Measurements from ENCODE around the gene MTF2.

Gene MTF2

DNA sequence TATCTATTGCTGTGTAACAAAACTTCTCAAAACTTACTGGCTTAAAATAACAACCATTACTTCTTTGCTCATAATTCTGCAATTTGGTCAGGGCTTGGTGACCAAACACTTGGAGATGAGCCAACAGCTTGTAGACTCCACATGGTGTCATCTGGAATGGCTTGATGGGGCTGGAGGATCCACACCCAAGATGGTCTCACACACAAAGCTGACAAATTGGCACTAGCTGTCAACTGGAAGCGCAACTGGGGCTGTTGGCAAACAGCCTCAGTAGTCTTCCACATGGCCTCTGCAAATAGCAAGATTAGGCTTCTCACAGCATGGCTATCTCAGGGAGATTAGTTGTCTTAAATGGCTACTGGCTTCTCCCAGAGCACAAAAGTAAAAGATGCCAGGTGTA is 27.1 kb upstream of the MTF2 start:
- H3K4me3 ChIP-seq (ENCODE audit: low read length) = no peak overlapping the region
- H3K4me1 ChIP-seq (ENCODE audit: control insufficient read depth, low read depth, low read length) = no peaks in the 10 kb centered on the region
- H3K9me3 ChIP-seq (ENCODE audit: control insufficient read depth, low read depth, low read length) = no peaks in the 10 kb centered on the region
- no peaks in the 10 kb centered on the region for H3K36me3 ChIP-seq (ENCODE audit: control insufficient read depth, low read depth, low read length)
- no peak overlapping the region for H3K9ac ChIP-seq (ENCODE audit: low read length)
- H3K27me3 ChIP-seq (ENCODE audit: control insufficient read depth, insufficient read depth, low read length) = no peaks in the 10 kb centered on the region
- H3K27ac ChIP-seq (ENCODE audit: low read length) = no peak overlapping the region

DNA sequence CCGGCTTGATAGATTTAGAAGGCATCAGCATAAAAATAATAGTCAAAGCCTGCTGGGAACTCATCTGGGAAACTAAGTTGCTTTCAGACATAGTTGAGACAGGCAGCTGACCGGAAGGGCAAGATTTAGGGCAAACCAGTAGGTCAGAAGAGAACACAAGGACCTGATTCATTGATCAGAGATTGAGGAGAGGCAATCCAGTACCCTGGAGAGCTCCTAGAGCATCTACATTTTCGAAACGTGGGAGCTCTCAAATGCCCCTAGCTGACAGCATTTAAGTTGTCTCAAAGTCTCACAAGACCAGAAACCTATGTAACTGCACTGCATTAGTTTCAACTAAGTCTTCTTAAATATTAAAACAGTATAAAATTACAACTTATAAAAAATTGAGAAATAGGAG is 22.9 kb upstream of the MTF2 start:
- Histone ChIP-seq H3K27me3 (ENCODE audit: control insufficient read depth, insufficient read depth, low read length) (no peaks in the 10 kb centered on the region), H3K9ac (ENCODE audit: low read length) (no peak overlapping the region), H3K27ac (ENCODE audit: low read length) (no peak overlapping the region), H3K9me3 (ENCODE audit: control insufficient read depth, low read depth, low read length) (no peaks in the 10 kb centered on the region), H3K4me3 (ENCODE audit: low read length) (no peak overlapping the region), H3K4me1 (ENCODE audit: control insufficient read depth, low read depth, low read length) (no peaks in the 10 kb centered on the region), H3K36me3 (ENCODE audit: control insufficient read depth, low read depth, low read length) (no peaks in the 10 kb centered on the region)

DNA sequence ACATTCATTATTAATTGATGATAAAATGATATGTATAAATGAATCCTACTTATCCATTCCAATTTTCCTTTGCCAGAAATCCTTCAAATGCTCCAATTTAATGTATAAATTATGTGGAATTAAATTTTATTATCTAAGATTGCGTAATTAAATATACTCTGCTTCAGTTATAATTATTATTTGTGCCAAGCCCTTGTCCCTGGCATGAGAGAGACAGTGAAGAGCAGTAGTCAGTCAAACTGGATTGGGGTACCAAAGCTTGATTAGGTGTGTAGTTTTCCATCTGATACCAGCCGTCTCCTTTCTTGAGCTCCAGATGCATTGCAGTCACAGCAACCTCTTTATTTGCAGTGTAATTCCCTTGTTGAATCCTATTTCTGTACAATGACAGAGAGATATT is 22.4 kb upstream of the MTF2 start:
- H3K9me3 ChIP-seq (ENCODE audit: control insufficient read depth, low read depth, low read length) = no peaks in the 10 kb centered on the region
- no peaks in the 10 kb centered on the region for H3K27me3 ChIP-seq (ENCODE audit: control insufficient read depth, insufficient read depth, low read length)
- no peaks in the 10 kb centered on the region for H3K4me1 ChIP-seq (ENCODE audit: control insufficient read depth, low read depth, low read length)
- H3K27ac ChIP-seq (ENCODE audit: low read length) = no peak overlapping the region
- no peak overlapping the region for H3K9ac ChIP-seq (ENCODE audit: low read length)
- no peak overlapping the region for H3K4me3 ChIP-seq (ENCODE audit: low read length)
- no peaks in the 10 kb centered on the region for H3K36me3 ChIP-seq (ENCODE audit: control insufficient read depth, low read depth, low read length)

DNA sequence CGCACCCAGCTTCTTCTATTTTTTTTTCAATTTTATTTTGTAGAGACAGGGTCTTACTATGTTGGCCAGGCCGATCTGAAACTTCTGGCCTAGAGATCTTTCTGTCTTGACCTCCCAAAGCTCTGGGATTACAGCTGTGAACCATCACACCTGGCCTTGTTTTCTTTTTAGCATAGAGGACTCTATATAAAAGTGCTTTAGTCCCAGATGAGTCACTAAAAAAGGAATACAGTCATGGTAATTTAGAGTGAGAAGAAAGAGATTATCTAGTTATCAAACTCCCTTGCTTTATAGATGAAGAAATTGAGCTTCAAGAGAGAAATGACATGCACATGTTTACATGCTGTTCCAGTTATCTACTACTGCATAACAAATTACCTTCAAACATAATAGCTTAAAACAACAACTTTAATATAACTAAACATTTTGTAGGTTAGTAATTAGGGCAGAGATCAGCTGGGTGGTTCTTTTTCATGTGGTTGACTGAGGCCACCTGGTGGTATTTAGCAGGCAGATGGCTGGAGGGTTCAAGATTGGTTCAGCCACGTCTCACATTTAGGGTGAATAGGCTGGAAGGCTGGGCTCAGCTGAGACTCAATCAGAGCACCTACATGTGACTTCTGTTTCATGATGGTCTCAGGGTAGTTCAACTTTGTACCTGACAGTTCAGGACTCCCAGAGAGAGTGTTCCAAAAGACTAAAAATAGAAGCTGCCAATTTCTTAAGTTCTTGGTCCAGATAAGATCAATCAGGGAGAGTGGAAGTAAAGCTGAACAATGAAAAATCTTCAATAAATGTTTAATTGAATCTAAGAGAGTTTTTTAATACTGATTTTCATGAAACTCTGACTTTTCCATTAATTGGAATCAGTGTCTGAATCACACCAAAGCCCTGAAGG is 16.9 kb upstream of the MTF2 start:
- Histone ChIP-seq H3K27me3 (ENCODE audit: control insufficient read depth, insufficient read depth, low read length) (no peaks in the 10 kb centered on the region), H3K4me1 (ENCODE audit: control insufficient read depth, low read depth, low read length) (no peaks in the 10 kb centered on the region), H3K9me3 (ENCODE audit: control insufficient read depth, low read depth, low read length) (no peaks in the 10 kb centered on the region), H3K4me3 (ENCODE audit: low read length) (no peak overlapping the region), H3K36me3 (ENCODE audit: control insufficient read depth, low read depth, low read length) (no peaks in the 10 kb centered on the region), H3K27ac (ENCODE audit: low read length) (no peak overlapping the region), H3K9ac (ENCODE audit: low read length) (no peak overlapping the region)

DNA sequence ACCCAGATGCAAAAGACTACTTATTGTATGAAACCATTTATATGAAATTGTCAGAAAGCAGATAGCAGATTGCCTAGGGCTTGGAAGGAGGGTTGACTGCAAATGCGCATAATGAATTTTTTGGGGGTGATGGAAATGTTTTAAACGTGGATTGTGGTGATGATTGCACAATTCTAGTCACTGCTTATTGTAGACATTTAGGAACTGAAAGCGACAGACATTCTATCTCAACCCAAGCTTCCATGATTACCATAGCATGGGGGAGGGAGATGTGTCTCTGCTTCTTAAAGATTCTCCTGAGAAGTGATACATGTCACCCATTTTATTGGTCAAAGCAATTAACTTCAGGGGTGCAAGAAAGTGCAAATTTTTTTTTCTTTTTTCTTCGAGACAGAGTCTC is 2.8 kb upstream of the MTF2 start:
- H3K27me3 ChIP-seq (ENCODE audit: control insufficient read depth, insufficient read depth, low read length) = no peaks in the 10 kb centered on the region
- no peak overlapping the region for H3K9ac ChIP-seq (ENCODE audit: low read length)
- no peak overlapping the region for H3K27ac ChIP-seq (ENCODE audit: low read length)
- H3K9me3 ChIP-seq (ENCODE audit: control insufficient read depth, low read depth, low read length) = no peaks in the 10 kb centered on the region
- H3K36me3 ChIP-seq (ENCODE audit: control insufficient read depth, low read depth, low read length) = no peaks in the 10 kb centered on the region
- peaks cover 12% of the 10 kb centered on the region for H3K4me1 ChIP-seq (ENCODE audit: control insufficient read depth, low read depth, low read length)
- no peak overlapping the region for H3K4me3 ChIP-seq (ENCODE audit: low read length)

DNA sequence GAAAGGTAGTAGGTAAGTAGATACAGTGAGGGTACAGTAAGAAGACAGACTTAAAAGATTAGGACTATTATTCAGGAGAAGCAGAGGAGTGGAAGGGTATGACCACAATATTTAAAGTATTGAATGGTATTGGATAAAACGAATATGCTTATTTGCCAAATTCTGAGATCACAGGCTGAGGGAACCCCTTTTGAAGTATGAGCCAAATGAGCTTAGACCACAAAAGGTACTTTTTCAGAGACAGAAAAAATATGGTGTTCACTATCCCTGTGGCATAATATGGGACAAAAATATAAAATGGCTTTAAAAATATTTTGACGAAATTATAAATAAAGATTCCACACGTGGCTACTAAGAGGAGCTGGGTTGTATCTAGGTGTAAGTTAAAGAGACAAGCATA is 880 bp upstream of the MTF2 start:
- H3K36me3 ChIP-seq (ENCODE audit: control insufficient read depth, low read depth, low read length) = no peaks in the 10 kb centered on the region
- H3K9ac ChIP-seq (ENCODE audit: low read length) = peak overlapping the region; percentile 100
- H3K27me3 ChIP-seq (ENCODE audit: control insufficient read depth, insufficient read depth, low read length) = no peaks in the 10 kb centered on the region
- H3K4me1 ChIP-seq (ENCODE audit: control insufficient read depth, low read depth, low read length) = peaks cover 11% of the 10 kb centered on the region
- H3K27ac ChIP-seq (ENCODE audit: low read length) = peak overlapping the region; percentile 95
- no peaks in the 10 kb centered on the region for H3K9me3 ChIP-seq (ENCODE audit: control insufficient read depth, low read depth, low read length)
- peak overlapping the region; percentile 100 for H3K4me3 ChIP-seq (ENCODE audit: low read length)

DNA sequence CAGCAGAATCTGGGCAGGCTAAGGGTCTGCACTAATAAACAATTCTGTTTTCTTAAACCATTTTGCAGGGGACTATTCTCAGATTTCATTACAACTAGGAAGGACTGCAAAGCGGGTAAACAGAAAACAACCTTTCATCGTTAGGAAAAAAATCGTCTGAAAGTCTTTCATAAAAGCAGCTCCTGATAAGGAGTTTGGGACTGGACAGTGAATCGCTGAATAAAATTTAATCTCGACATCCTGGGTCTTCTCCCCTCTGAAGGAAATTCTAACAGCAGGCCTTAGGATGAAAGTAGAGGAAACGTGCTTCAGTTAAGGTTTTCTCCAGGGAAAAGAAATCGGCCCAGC is 471 bp upstream of the MTF2 start:
- peak overlapping the region; percentile 95 for H3K27ac ChIP-seq (ENCODE audit: low read length)
- peaks cover 4% of the 10 kb centered on the region for H3K36me3 ChIP-seq (ENCODE audit: control insufficient read depth, low read depth, low read length)
- peak overlapping the region; percentile 100 for H3K4me3 ChIP-seq (ENCODE audit: low read length)
- H3K9me3 ChIP-seq (ENCODE audit: control insufficient read depth, low read depth, low read length) = peaks cover 4% of the 10 kb centered on the region
- H3K9ac ChIP-seq (ENCODE audit: low read length) = peak overlapping the region; percentile 100
- peaks cover 11% of the 10 kb centered on the region for H3K4me1 ChIP-seq (ENCODE audit: control insufficient read depth, low read depth, low read length)
- no peaks in the 10 kb centered on the region for H3K27me3 ChIP-seq (ENCODE audit: control insufficient read depth, insufficient read depth, low read length)

DNA sequence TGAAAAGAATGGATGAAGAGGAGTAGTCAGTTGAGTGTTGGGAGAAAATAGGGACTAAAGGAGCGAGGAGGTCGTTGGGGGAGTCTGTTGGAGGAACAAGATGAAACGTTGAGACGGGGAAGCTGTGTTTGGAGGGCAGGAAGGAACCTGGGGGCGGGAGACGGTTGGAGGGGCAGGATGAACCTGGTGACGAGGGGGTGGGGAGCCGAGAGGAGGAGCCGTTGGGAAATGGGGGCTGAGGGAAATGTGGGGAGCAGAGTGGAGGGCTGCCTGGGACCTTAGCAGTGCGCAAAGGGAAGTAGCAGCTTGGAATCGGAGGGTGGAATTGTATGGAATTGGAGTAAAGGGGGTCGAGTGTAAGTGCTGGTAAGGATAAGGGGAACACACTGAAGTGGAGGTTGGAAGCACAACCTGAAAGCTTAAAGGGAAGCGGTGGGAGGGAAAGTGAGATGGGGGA is 630 bp downstream of the MTF2 start:
- Histone ChIP-seq H3K9ac (ENCODE audit: low read length) (peak overlapping the region; percentile 100), H3K36me3 (ENCODE audit: control insufficient read depth, low read depth, low read length) (peaks cover 8% of the 10 kb centered on the region), H3K27ac (ENCODE audit: low read length) (peak overlapping the region; percentile 99), H3K9me3 (ENCODE audit: control insufficient read depth, low read depth, low read length) (peaks cover 6% of the 10 kb centered on the region), H3K4me1 (ENCODE audit: control insufficient read depth, low read depth, low read length) (peaks cover 11% of the 10 kb centered on the region), H3K27me3 (ENCODE audit: control insufficient read depth, insufficient read depth, low read length) (no peaks in the 10 kb centered on the region), H3K4me3 (ENCODE audit: low read length) (peak overlapping the region; percentile 100)

DNA sequence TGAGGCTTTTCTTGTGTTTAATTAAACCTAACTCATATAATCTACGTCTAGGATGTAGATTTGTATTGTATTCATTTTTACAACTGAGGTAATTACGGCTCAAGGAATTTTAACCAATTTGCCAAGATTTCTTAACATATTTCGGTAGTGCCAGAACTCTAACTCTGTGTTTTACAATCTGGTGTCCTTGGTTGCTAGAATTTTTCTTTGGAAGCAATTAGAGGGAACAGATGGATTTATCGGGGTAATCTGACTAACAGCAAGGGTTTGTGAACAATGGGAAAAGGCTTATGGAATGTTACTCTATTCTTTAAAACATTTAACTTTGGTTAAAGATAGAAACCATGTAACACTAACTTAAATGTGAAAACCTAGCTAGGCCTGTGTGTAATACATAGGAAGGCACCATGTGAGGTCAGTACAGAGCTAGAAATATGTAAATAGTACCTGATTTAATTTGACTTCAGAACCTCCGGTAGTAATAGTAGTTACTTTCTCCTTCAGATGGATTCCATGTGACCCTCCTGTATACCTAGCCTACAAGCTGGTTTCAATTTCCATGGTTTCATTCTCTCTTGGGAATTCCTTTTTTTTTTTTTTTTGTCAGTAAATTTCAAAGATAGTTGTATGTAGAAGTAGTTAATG is 1.2 kb downstream of the MTF2 start:
- peaks cover 11% of the 10 kb centered on the region for H3K4me1 ChIP-seq (ENCODE audit: control insufficient read depth, low read depth, low read length)
- peak overlapping the region; percentile 99 for H3K27ac ChIP-seq (ENCODE audit: low read length)
- no peaks in the 10 kb centered on the region for H3K27me3 ChIP-seq (ENCODE audit: control insufficient read depth, insufficient read depth, low read length)
- H3K9ac ChIP-seq (ENCODE audit: low read length) = peak overlapping the region; percentile 100
- H3K9me3 ChIP-seq (ENCODE audit: control insufficient read depth, low read depth, low read length) = peaks cover 6% of the 10 kb centered on the region
- peaks cover 11% of the 10 kb centered on the region for H3K36me3 ChIP-seq (ENCODE audit: control insufficient read depth, low read depth, low read length)
- peak overlapping the region; percentile 100 for H3K4me3 ChIP-seq (ENCODE audit: low read length)

DNA sequence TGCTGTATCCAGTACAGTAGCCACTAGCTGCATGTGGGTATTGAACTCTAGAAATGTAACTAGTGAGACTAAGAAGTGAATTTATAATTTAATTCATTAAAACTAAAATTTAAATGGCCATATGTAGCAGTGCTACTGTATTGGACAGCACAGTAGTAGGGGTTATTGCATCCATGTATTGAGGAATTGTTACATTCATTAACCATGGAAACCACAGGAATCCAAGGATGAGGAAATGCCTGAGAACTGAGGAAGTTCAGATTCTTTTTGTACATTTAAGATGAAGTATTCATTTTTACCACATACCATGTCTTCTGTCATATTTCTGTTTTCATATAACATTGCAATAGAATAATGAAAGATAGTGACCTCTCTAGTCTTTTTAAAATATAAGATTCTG is 2.6 kb downstream of the MTF2 start:
- Histone ChIP-seq H3K4me1 (ENCODE audit: control insufficient read depth, low read depth, low read length) (peaks cover 11% of the 10 kb centered on the region), H3K4me3 (ENCODE audit: low read length) (peak overlapping the region; percentile 100), H3K9ac (ENCODE audit: low read length) (peak overlapping the region; percentile 100), H3K36me3 (ENCODE audit: control insufficient read depth, low read depth, low read length) (peaks cover 17% of the 10 kb centered on the region), H3K9me3 (ENCODE audit: control insufficient read depth, low read depth, low read length) (peaks cover 6% of the 10 kb centered on the region), H3K27ac (ENCODE audit: low read length) (no peak overlapping the region), H3K27me3 (ENCODE audit: control insufficient read depth, insufficient read depth, low read length) (no peaks in the 10 kb centered on the region)

DNA sequence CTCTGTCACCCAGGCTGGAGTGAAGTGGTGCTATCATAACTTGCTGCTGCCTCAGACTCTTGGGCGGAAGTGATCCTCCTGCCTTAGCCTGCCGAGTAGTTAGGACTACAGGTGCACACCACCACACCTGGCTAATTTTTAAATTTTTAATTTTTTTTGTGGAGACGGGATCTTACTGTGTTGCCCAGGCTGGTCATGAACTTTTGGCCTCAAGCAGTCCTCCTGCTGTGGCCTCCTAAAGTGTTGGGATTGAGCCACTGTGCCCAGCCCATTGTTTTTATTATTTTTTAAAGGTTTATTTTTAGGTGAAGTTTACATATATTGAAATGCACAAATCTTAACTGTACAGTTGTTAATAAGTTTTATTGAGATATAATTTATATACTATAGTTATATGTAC is 3.2 kb downstream of the MTF2 start:
- no peak overlapping the region for H3K9ac ChIP-seq (ENCODE audit: low read length)
- H3K9me3 ChIP-seq (ENCODE audit: control insufficient read depth, low read depth, low read length) = peaks cover 6% of the 10 kb centered on the region
- H3K27me3 ChIP-seq (ENCODE audit: control insufficient read depth, insufficient read depth, low read length) = no peaks in the 10 kb centered on the region
- peak overlapping the region; percentile 100 for H3K4me3 ChIP-seq (ENCODE audit: low read length)
- H3K36me3 ChIP-seq (ENCODE audit: control insufficient read depth, low read depth, low read length) = peaks cover 17% of the 10 kb centered on the region
- H3K4me1 ChIP-seq (ENCODE audit: control insufficient read depth, low read depth, low read length) = peaks cover 11% of the 10 kb centered on the region
- H3K27ac ChIP-seq (ENCODE audit: low read length) = no peak overlapping the region

DNA sequence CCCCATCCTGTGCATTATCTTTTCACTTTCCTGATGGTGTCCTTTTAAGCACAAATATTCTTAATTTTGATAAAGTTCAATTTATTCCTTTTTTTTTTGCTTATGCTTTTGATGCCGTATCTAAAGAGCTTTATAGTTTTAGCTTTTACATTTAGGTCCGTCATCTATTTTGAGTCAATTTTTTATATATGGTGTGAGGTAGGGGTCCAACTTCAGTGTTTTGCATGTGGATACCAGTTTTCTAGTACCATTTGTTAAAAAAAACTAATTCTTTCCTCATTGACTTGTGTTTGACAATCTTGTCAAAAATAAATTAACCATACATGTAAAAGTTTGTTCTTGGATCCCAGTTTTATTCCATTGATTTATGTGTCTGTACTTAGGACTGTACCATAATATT is 4.9 kb downstream of the MTF2 start:
- Histone ChIP-seq H3K9me3 (ENCODE audit: control insufficient read depth, low read depth, low read length) (peaks cover 6% of the 10 kb centered on the region), H3K27ac (ENCODE audit: low read length) (no peak overlapping the region), H3K36me3 (ENCODE audit: control insufficient read depth, low read depth, low read length) (peaks cover 17% of the 10 kb centered on the region), H3K4me1 (ENCODE audit: control insufficient read depth, low read depth, low read length) (peaks cover 12% of the 10 kb centered on the region), H3K27me3 (ENCODE audit: control insufficient read depth, insufficient read depth, low read length) (no peaks in the 10 kb centered on the region), H3K4me3 (ENCODE audit: low read length) (no peak overlapping the region), H3K9ac (ENCODE audit: low read length) (no peak overlapping the region)

Measured in iPS-18a (cell line).